GM19099 (cell line): ENCODE data around the gene ZNF566.

Experiments
- POLR2A ChIP-seq: IDR thresholded peaks from 3 replicates; pipeline ENCODE4 v1.6.1; 2011; ENCODE audit warnings: low read depth; ENCODE audit not compliant: insufficient read length; ENCODE audit errors: extremely low read depth

ZNF566 gene

GRCh38 chr19:36489118-36489919, at the start of gene ZNF566:
Gene ZNF566 (minus strand): TSS chr19:36489561. CDS start chr19:36476557, 13,004 bp downstream.
- TF ChIP-seq POLR2A, result peak; percentile 42

- no peak for TF ChIP-seq POLR2A
These were observed 39.7 kb upstream of the ZNF566 start for GRCh38 chr19:36528921-36529518.

GRCh38 chr19:36528194-36528920, 39.0 kb upstream of the ZNF566 start, which contains the start of gene ZNF260:
Gene ZNF260 (minus strand): TSS chr19:36528271. CDS start chr19:36515238, 13,033 bp downstream.
- TF ChIP-seq POLR2A, result peak; percentile 81

GRCh38 chr19:36527873-36528193, 38.5 kb upstream of the ZNF566 start:
- no peak for TF ChIP-seq POLR2A

- no peak for TF ChIP-seq POLR2A
These were observed 38.0 kb upstream of the ZNF566 start for GRCh38 chr19:36527341-36527740.

- no peak for TF ChIP-seq POLR2A
These were observed 37.2 kb upstream of the ZNF566 start for GRCh38 chr19:36526581-36526980.

GRCh38 chr19:36524617-36525016, 35.3 kb upstream of the ZNF566 start:
- no peak for TF ChIP-seq POLR2A

- no peak for TF ChIP-seq POLR2A
These were observed 24.8 kb upstream of the ZNF566 start for GRCh38 chr19:36514012-36514612.

- no peak for TF ChIP-seq POLR2A
These were observed 19.0 kb upstream of the ZNF566 start for GRCh38 chr19:36508325-36508724.

- TF ChIP-seq POLR2A, result no peak
These were observed 12.6 kb upstream of the ZNF566 start for GRCh38 chr19:36501973-36502372.

- no peak for TF ChIP-seq POLR2A
These were observed 7.6 kb upstream of the ZNF566 start for GRCh38 chr19:36497001-36497400.

GRCh38 chr19:36489920-36490415, 607 bp upstream of the ZNF566 start:
- TF ChIP-seq POLR2A, result no peak

- no peak for TF ChIP-seq POLR2A
These were observed 579 bp downstream of the ZNF566 start for GRCh38 chr19:36488846-36489117.

GRCh38 chr19:36488118-36488845, 1.1 kb downstream of the ZNF566 start:
- no peak for TF ChIP-seq POLR2A

- no peak for TF ChIP-seq POLR2A
These were observed 5.7 kb downstream of the ZNF566 start for GRCh38 chr19:36483653-36484052.
